HepG2 (cell line): ENCODE data around the gene CNPY4. TPM values are rescaled to one million over a fixed set of nuclear protein-coding genes. Genes with fewer than 3 reads are reported as not detected.

Source experiments
- DNMT1 ChIP-seq: sonication (generic); formaldehyde crosslinking; IDR thresholded peaks from 2 replicates; pipeline ENCODE4 v1.5.1; 2020; ENCODE audit warnings: mild to moderate bottlenecking, missing genetic modification reagents
- ELF3 ChIP-seq: IDR thresholded peaks from 2 replicates; pipeline ENCODE4 v1.6.1; 2016; ENCODE audit warnings: missing genetic modification reagents, missing compliant biosample characterization
- FOXP1 ChIP-seq, 2 experiments: fragments of 450-650 bp in 1 of 2; IDR thresholded peaks; 2 replicates each; pipeline ENCODE4 v1.6.1; 2017 to 2018; ENCODE audit warnings: antibody characterized with exemption in 1 of 2
- HNRNPH1 ChIP-seq: fragments of 200-400 bp; formaldehyde crosslinking; optimal IDR thresholded peaks from 2 replicates; pipeline ENCODE3; 2017; ENCODE audit warnings: mild to moderate bottlenecking, low read depth, low read length
- HOXA3 ChIP-seq: sonication (generic); formaldehyde crosslinking; IDR thresholded peaks from 2 replicates; pipeline ENCODE4 v1.5.0; 2020; ENCODE audit warnings: missing genetic modification reagents
- KLF16 ChIP-seq, 2 experiments: sonication (generic) in 1 of 2; formaldehyde crosslinking in 1 of 2; IDR thresholded peaks; 2 replicates each; pipeline versions ENCODE4 v1.6.1 to v1.8.0; 2016 to 2023; ENCODE audit warnings: missing genetic modification reagents in 2 of 2, missing compliant biosample characterization in 1 of 2
- KMT2A ChIP-seq: sonication (generic); formaldehyde crosslinking; IDR thresholded peaks from 2 replicates; pipeline ENCODE4 v1.4.0; 2020; ENCODE audit warnings: missing genetic modification reagents
- RBM22 ChIP-seq: fragments of 200-400 bp; formaldehyde crosslinking; optimal IDR thresholded peaks from 2 replicates; pipeline ENCODE3; 2017; ENCODE audit warnings: mild to moderate bottlenecking, low read length, moderate library complexity
- RFXAP ChIP-seq: sonication (generic); formaldehyde crosslinking; IDR thresholded peaks from 2 replicates; pipeline ENCODE4 v1.4.0; 2020; ENCODE audit warnings: missing genetic modification reagents, borderline replicate concordance
- ZC3H4 ChIP-seq: sonication (generic); formaldehyde crosslinking; IDR thresholded peaks from 2 replicates; pipeline ENCODE4 v1.4.0; 2020; ENCODE audit warnings: missing genetic modification reagents, borderline replicate concordance
- ZNF260 ChIP-seq: sonication (generic); formaldehyde crosslinking; IDR thresholded peaks from 2 replicates; pipeline ENCODE4 v1.4.0; 2020; ENCODE audit warnings: missing genetic modification reagents, low read depth, mild to moderate bottlenecking, borderline replicate concordance
- ZNF317 ChIP-seq: sonication (generic); formaldehyde crosslinking; IDR thresholded peaks from 2 replicates; pipeline ENCODE4 v1.5.0; 2020; ENCODE audit warnings: mild to moderate bottlenecking, missing genetic modification reagents
- ZNF557 ChIP-seq: sonication (generic); formaldehyde crosslinking; IDR thresholded peaks from 2 replicates; pipeline ENCODE4 v1.4.0; 2020; ENCODE audit warnings: missing genetic modification reagents
- polyA plus RNA-seq, 8 experiments: library from polyadenylated mRNA; depleted of rRNA in 3 of 8; stranded (reverse) in 7 of 8; unstranded in 1 of 8; fragments of >200 nt; fragmentation: Illumina TruSeq in 4 of 8; extraction: Trizol in 4 of 8; gene quantifications; 2 replicates each; pipeline versions ENCODE4 v1.2.1 to v1.2.3, GENCODE V29; 2011 to 2016; ENCODE audit warnings: low read depth in 4 of 8, missing spikeins in 1 of 8, mixed read lengths in 1 of 8; ENCODE audit not compliant: insufficient read depth in 1 of 8
- total RNA-seq, 5 experiments: library from RNA; depleted of rRNA; stranded (reverse); fragments of >200 nt; fragmentation: Illumina TruSeq; extraction: Trizol; gene quantifications; 2 replicates each; pipeline ENCODE4 v1.2.3, GENCODE V29; 2016; ENCODE audit warnings: low read depth in 1 of 5
- TF ChIP-seq, protein P1 (sequence below): IDR thresholded peaks from 2 replicates; pipeline ENCODE4 v1.6.1; 2012; ENCODE audit warnings: inconsistent platforms
- TF ChIP-seq, protein P2 (sequence below): sonication (generic); formaldehyde crosslinking; IDR thresholded peaks from 2 replicates; pipeline ENCODE4 v1.4.0; 2020; ENCODE audit warnings: mild to moderate bottlenecking, missing genetic modification reagents
- TF ChIP-seq, protein P3 (sequence below): sonication (generic); formaldehyde crosslinking; IDR thresholded peaks from 2 replicates; pipeline ENCODE4 v1.8.1; 2022; ENCODE audit warnings: low read depth, mild to moderate bottlenecking, missing genetic modification reagents
- TF ChIP-seq, protein P4 (sequence below): sonication (generic); formaldehyde crosslinking; IDR thresholded peaks from 2 replicates; pipeline ENCODE4 v1.4.0; 2020; ENCODE audit warnings: missing genetic modification reagents
- TF ChIP-seq, protein P5 (sequence below): sonication (generic); formaldehyde crosslinking; conservative IDR thresholded peaks from 2 replicates; pipeline ENCODE4 v1.8.1; 2023; ENCODE audit warnings: missing genetic modification reagents

Gene CNPY4
- total and polyA plus RNA-seq, 2 of the 13 experiments (the other 11 are each of a cell fraction or from before 2014, with no cell fraction given) = 6.2 to 12.7 TPM

DNA sequence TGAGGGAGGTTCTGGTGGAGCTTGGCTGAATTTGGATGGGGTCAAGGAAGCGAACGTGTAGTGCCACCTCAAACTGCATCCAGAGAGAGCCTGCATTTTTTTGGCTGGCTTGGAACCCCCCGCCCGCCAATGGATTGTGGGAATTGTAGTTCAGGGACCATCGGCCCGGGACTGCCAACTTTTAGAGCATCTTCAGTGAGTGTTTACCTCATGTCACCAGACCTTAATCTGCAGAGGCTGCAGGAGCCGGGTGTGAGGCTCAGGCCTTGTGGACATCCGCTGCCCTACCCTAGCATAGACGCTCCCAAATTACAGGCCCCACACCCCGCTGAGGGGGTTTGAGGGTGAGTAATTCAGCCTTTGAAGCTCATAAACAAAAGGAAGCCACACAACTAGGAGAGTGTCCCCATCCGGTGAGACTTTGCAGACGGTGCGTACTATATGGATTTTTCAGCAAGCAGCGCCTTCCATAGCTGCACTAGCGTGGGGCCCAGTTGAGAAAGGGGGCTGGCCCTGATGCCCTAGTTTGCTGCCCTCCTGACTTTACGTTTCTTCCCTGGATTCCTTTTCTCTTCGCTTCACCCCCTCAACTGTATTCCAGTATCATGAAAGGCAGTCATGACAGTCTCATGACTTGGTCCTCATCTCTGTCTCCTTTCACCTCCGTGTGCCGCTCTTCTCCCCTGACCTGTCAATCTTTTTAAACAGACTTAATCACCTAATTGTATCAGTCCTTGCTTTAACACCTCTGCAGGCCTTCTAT is 717 bp downstream of the CNPY4 start (continued):
- TF ChIP-seq, protein P1, sequence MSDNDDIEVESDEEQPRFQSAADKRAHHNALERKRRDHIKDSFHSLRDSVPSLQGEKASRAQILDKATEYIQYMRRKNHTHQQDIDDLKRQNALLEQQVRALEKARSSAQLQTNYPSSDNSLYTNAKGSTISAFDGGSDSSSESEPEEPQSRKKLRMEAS = no peak; the same call in 1 of the 2 replicates
- TF ChIP-seq ZNF260 (CRISPR knock-in tag) (no peak), RFXAP (CRISPR knock-in tag) (no peak), FOXP1 (IDR thresholded peaks at IDR 0.05) (no peak), FOXP1 (CRISPR knock-in tag; IDR thresholded peaks at IDR 0.05) (no peak), DNMT1 (CRISPR knock-in tag) (no peak), ELF3 (no peak), KLF16 (CRISPR knock-in tag; IDR thresholded peaks at IDR 0.05) (no peak), KMT2A (CRISPR knock-in tag) (no peak), HNRNPH1 (no peak), ZNF557 (CRISPR knock-in tag) (0 out of 2 replicates have a peak, but pooled peaks have one; percentile 38), RBM22 (no peak), HOXA3 (CRISPR knock-in tag) (0 out of 2 replicates have a peak, but pooled peaks have one; percentile 19), ZNF317 (CRISPR knock-in tag) (0 out of 2 replicates have a peak, but pooled peaks have one; percentile 30), ZC3H4 (CRISPR knock-in tag) (no peak)
- TF ChIP-seq, protein P2, sequence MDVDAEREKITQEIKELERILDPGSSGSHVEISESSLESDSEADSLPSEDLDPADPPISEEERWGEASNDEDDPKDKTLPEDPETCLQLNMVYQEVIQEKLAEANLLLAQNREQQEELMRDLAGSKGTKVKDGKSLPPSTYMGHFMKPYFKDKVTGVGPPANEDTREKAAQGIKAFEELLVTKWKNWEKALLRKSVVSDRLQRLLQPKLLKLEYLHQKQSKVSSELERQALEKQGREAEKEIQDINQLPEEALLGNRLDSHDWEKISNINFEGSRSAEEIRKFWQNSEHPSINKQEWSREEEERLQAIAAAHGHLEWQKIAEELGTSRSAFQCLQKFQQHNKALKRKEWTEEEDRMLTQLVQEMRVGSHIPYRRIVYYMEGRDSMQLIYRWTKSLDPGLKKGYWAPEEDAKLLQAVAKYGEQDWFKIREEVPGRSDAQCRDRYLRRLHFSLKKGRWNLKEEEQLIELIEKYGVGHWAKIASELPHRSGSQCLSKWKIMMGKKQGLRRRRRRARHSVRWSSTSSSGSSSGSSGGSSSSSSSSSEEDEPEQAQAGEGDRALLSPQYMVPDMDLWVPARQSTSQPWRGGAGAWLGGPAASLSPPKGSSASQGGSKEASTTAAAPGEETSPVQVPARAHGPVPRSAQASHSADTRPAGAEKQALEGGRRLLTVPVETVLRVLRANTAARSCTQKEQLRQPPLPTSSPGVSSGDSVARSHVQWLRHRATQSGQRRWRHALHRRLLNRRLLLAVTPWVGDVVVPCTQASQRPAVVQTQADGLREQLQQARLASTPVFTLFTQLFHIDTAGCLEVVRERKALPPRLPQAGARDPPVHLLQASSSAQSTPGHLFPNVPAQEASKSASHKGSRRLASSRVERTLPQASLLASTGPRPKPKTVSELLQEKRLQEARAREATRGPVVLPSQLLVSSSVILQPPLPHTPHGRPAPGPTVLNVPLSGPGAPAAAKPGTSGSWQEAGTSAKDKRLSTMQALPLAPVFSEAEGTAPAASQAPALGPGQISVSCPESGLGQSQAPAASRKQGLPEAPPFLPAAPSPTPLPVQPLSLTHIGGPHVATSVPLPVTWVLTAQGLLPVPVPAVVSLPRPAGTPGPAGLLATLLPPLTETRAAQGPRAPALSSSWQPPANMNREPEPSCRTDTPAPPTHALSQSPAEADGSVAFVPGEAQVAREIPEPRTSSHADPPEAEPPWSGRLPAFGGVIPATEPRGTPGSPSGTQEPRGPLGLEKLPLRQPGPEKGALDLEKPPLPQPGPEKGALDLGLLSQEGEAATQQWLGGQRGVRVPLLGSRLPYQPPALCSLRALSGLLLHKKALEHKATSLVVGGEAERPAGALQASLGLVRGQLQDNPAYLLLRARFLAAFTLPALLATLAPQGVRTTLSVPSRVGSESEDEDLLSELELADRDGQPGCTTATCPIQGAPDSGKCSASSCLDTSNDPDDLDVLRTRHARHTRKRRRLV (CRISPR knock-in tag) = 0 out of 2 replicates have a peak, but pooled peaks have one; percentile 14
- TF ChIP-seq, protein P3, sequence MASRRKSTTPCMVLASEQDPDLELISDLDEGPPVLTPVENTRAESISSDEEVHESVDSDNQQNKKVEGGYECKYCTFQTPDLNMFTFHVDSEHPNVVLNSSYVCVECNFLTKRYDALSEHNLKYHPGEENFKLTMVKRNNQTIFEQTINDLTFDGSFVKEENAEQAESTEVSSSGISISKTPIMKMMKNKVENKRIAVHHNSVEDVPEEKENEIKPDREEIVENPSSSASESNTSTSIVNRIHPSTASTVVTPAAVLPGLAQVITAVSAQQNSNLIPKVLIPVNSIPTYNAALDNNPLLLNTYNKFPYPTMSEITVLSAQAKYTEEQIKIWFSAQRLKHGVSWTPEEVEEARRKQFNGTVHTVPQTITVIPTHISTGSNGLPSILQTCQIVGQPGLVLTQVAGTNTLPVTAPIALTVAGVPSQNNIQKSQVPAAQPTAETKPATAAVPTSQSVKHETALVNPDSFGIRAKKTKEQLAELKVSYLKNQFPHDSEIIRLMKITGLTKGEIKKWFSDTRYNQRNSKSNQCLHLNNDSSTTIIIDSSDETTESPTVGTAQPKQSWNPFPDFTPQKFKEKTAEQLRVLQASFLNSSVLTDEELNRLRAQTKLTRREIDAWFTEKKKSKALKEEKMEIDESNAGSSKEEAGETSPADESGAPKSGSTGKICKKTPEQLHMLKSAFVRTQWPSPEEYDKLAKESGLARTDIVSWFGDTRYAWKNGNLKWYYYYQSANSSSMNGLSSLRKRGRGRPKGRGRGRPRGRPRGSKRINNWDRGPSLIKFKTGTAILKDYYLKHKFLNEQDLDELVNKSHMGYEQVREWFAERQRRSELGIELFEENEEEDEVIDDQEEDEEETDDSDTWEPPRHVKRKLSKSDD (CRISPR knock-in tag) = no peak
- TF ChIP-seq, protein P4, sequence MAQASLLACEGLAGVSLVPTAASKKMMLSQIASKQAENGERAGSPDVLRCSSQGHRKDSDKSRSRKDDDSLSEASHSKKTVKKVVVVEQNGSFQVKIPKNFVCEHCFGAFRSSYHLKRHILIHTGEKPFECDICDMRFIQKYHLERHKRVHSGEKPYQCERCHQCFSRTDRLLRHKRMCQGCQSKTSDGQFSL (CRISPR knock-in tag) = peak; percentile 65; the same call in 1 of the 2 replicates
- TF ChIP-seq, protein P5, sequence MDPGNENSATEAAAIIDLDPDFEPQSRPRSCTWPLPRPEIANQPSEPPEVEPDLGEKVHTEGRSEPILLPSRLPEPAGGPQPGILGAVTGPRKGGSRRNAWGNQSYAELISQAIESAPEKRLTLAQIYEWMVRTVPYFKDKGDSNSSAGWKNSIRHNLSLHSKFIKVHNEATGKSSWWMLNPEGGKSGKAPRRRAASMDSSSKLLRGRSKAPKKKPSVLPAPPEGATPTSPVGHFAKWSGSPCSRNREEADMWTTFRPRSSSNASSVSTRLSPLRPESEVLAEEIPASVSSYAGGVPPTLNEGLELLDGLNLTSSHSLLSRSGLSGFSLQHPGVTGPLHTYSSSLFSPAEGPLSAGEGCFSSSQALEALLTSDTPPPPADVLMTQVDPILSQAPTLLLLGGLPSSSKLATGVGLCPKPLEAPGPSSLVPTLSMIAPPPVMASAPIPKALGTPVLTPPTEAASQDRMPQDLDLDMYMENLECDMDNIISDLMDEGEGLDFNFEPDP = no peak
